Measurements from ENCODE around the gene RBFOX1.

The RBFOX1 gene

GRCh38 chr16:7420079-7420478 lies 87.4 kb downstream of the RBFOX1 start:
- TF ChIP-seq CTCF (IDR thresholded peaks at IDR 0.05; ENCODE audit: low read depth, low read length) = no peak
- no peak for DNase-seq (ENCODE audit: low read depth in 2 of 2)
- no peak overlapping the region for H3K4me3 ChIP-seq (replicated peaks in 1 of 2; ENCODE audit: low read depth in 2 of 2, low read length in 2 of 2)

GRCh38 chr16:7420843-7421242 lies 88.2 kb downstream of the RBFOX1 start:
- H3K4me3 ChIP-seq (replicated peaks in 1 of 2; ENCODE audit: low read depth in 2 of 2, low read length in 2 of 2) = no peak overlapping the region
- no peak for TF ChIP-seq CTCF (IDR thresholded peaks at IDR 0.05; ENCODE audit: low read depth, low read length)
- no peak for DNase-seq (ENCODE audit: low read depth in 2 of 2)

- H3K4me3 ChIP-seq (replicated peaks in 1 of 2; ENCODE audit: low read depth in 2 of 2, low read length in 2 of 2) = no peak overlapping the region
Observed at GRCh38 chr16:7421578-7421977, 88.9 kb downstream of the RBFOX1 start.

GRCh38 chr16:7422036-7422888 lies 89.6 kb downstream of the RBFOX1 start:
- no peak for TF ChIP-seq CTCF (IDR thresholded peaks at IDR 0.05; ENCODE audit: low read depth, low read length)
- no peak for DNase-seq (ENCODE audit: low read depth in 2 of 2)

More at GRCh38 chr16:7421578-7421977, 88.9 kb downstream of the RBFOX1 start:
- no peak for DNase-seq (ENCODE audit: low read depth in 2 of 2)
- TF ChIP-seq CTCF (IDR thresholded peaks at IDR 0.05; ENCODE audit: low read depth, low read length) = no peak

GRCh38 chr16:7423434-7424044 lies 90.9 kb downstream of the RBFOX1 start:
- TF ChIP-seq CTCF (IDR thresholded peaks at IDR 0.05; ENCODE audit: low read depth, low read length) = no peak
- no peak for DNase-seq (ENCODE audit: low read depth in 2 of 2)
- H3K4me3 ChIP-seq (replicated peaks in 1 of 2; ENCODE audit: low read depth in 2 of 2, low read length in 2 of 2) = no peak overlapping the region

More at GRCh38 chr16:7422036-7422888, 89.6 kb downstream of the RBFOX1 start:
- H3K4me3 ChIP-seq (replicated peaks in 1 of 2; ENCODE audit: low read depth in 2 of 2, low read length in 2 of 2) = no peak overlapping the region

GRCh38 chr16:7426161-7426560 lies 93.5 kb downstream of the RBFOX1 start:
- no peak for DNase-seq (ENCODE audit: low read depth in 2 of 2)
- H3K4me3 ChIP-seq (replicated peaks in 1 of 2; ENCODE audit: low read depth in 2 of 2, low read length in 2 of 2) = no peak overlapping the region
- no peak for TF ChIP-seq CTCF (IDR thresholded peaks at IDR 0.05; ENCODE audit: low read depth, low read length)
